Measurements from ENCODE around the gene MRPL34.
"Not testable (repeated sequence)": the region's sequence is repeated elsewhere in the genome, so short reads cannot be mapped to it uniquely, and the experiment has no call there.

MRPL34 gene

GRCh38 chr19:17294051-17294891 is 11.4 kb upstream of the MRPL34 start:
- TF ChIP-seq, protein P1, sequence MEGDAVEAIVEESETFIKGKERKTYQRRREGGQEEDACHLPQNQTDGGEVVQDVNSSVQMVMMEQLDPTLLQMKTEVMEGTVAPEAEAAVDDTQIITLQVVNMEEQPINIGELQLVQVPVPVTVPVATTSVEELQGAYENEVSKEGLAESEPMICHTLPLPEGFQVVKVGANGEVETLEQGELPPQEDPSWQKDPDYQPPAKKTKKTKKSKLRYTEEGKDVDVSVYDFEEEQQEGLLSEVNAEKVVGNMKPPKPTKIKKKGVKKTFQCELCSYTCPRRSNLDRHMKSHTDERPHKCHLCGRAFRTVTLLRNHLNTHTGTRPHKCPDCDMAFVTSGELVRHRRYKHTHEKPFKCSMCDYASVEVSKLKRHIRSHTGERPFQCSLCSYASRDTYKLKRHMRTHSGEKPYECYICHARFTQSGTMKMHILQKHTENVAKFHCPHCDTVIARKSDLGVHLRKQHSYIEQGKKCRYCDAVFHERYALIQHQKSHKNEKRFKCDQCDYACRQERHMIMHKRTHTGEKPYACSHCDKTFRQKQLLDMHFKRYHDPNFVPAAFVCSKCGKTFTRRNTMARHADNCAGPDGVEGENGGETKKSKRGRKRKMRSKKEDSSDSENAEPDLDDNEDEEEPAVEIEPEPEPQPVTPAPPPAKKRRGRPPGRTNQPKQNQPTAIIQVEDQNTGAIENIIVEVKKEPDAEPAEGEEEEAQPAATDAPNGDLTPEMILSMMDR (IDR thresholded peaks at IDR 0.05; ENCODE audit: low read depth, low read length, missing control alignments), result no peak
- in situ Hi-C loops (cut with HindIII; ENCODE audit: low pct_ligation_motif_present, low sequenced_read_pairs), result no loop called here
- no peak overlapping the region for H3K27ac ChIP-seq
- no peaks in the 10 kb centered on the region for H3K36me3 ChIP-seq (replicated peaks)
- H3K4me3 ChIP-seq (ENCODE audit: low read depth, low read length), result no peak overlapping the region
- DNase-seq, result no peak
- no peaks in the 10 kb centered on the region for H3K27me3 ChIP-seq (replicated peaks)

DNA sequence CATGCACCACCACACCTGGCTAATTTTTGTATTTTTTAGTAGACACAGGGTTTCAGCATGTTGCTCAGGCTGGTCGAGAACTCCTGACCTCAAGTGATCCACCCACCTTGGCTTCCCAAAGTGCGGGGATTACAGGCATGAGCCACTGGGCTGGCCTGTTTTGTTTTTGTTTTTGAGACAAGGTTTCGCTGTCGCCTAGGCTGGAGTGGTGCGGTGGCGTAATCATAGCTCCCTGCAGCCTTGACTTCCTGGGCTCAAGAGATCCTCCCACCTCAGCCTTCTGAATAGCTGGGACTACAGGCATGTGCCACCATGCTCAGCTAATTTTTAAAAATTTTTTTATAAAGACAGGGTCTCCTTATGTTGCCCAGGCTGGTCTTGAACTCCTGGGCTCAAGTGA is 10.1 kb upstream of the MRPL34 start:
- DNase-seq; H3K27ac ChIP-seq; H3K36me3 ChIP-seq (replicated peaks); H3K27me3 ChIP-seq (replicated peaks); H3K4me3 ChIP-seq (ENCODE audit: low read depth, low read length); in situ Hi-C loops (cut with HindIII; ENCODE audit: low pct_ligation_motif_present, low sequenced_read_pairs): not testable (repeated sequence)

DNA sequence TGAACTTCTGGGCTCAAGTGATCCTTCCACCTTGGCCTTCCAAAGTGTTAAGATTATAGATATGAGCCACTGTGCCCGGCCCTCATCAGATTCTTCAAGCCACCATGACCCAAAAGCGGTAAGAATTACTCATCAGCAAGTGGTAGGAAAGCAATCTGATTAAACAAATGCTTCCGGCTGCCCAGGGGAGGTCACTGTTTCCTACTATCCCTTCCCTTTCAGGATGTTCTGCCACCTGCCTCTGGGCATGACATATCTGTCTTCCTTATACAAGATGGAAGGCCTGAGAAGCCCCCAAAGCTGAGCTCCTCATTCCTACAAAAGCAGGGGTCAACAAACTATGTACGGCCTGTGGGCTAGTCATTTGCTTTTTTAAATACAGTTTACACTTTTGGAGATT is 9.4 kb upstream of the MRPL34 start:
- H3K27ac ChIP-seq, result no peak overlapping the region
- no peaks in the 10 kb centered on the region for H3K36me3 ChIP-seq (replicated peaks)
- DNase-seq, result peak; percentile 38
- no peak overlapping the region for H3K4me3 ChIP-seq (ENCODE audit: low read depth, low read length)
- in situ Hi-C loops (cut with HindIII; ENCODE audit: low pct_ligation_motif_present, low sequenced_read_pairs), result no loop called here
- H3K27me3 ChIP-seq (replicated peaks), result no peaks in the 10 kb centered on the region
- TF ChIP-seq, protein P1 (IDR thresholded peaks at IDR 0.05; ENCODE audit: low read depth, low read length, missing control alignments), result peak; percentile 25

DNA sequence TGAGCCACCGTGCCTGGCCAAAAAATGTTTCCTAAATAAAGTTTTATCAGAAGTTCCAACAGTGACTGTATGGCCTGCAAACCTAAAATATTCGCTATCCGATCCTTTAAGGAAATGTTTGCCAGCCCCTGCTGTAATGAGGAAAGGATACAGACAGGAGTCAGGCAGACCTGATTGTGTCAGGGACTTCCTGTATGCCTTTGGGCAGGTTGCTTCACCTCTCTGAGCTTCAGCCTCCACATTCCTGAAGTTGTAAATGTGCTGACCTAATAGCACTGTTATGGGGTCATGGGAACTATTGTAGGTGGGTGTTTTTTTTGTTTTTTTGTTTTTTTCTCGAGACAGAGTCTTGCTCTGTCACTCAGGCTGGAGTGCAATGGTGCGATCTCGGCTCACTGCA is 8.7 kb upstream of the MRPL34 start:
- H3K36me3 ChIP-seq (replicated peaks), result no peaks in the 10 kb centered on the region

DNA sequence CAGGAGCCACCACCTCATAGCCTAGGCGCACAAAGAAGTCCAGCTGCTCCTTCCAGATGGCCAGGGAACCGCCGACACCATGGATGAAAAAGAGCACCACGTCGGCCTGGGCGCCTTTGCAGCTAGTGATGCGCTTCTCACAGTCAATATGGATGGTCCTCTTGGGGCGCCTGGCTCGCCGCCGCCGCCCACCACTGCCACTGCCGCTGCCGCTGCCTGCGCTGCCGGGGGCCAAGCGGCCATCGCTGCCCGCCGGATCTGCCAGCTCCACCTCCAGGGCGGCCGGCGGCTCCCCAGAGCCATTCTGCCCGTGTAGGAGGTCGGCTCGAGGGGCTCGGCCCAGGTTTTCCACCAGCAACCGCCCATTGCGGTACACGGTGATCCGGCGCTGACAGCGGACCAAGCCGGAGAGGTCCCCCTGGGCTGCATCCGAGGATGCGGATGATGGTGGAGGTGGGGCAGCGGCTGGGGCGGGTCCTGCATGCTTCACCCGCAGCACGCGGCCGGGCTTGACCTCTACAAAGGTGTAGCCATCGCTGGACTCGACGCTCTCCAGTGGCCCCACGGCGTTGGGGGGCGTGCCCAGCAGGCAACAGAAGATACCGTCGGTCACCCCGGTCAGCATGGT is 4.6 kb upstream of the MRPL34 start:
- in situ Hi-C loops (cut with HindIII; ENCODE audit: low pct_ligation_motif_present, low sequenced_read_pairs), result no loop called here
- Histone ChIP-seq H3K36me3 (replicated peaks) (no peaks in the 10 kb centered on the region), H3K4me3 (ENCODE audit: low read depth, low read length) (no peak overlapping the region), H3K27ac (no peak overlapping the region), H3K27me3 (replicated peaks) (no peaks in the 10 kb centered on the region)
- TF ChIP-seq, protein P1 (IDR thresholded peaks at IDR 0.05; ENCODE audit: low read depth, low read length, missing control alignments), result no peak
- DNase-seq, result no peak

More for the DNA sequence above, 8.7 kb upstream of the MRPL34 start:
- TF ChIP-seq, protein P1 (IDR thresholded peaks at IDR 0.05; ENCODE audit: low read depth, low read length, missing control alignments), result no peak
- in situ Hi-C loops (cut with HindIII; ENCODE audit: low pct_ligation_motif_present, low sequenced_read_pairs), result no loop called here
- Histone ChIP-seq H3K27ac (no peak overlapping the region), H3K27me3 (replicated peaks) (no peaks in the 10 kb centered on the region), H3K4me3 (ENCODE audit: low read depth, low read length) (no peak overlapping the region)
- no peak for DNase-seq

DNA sequence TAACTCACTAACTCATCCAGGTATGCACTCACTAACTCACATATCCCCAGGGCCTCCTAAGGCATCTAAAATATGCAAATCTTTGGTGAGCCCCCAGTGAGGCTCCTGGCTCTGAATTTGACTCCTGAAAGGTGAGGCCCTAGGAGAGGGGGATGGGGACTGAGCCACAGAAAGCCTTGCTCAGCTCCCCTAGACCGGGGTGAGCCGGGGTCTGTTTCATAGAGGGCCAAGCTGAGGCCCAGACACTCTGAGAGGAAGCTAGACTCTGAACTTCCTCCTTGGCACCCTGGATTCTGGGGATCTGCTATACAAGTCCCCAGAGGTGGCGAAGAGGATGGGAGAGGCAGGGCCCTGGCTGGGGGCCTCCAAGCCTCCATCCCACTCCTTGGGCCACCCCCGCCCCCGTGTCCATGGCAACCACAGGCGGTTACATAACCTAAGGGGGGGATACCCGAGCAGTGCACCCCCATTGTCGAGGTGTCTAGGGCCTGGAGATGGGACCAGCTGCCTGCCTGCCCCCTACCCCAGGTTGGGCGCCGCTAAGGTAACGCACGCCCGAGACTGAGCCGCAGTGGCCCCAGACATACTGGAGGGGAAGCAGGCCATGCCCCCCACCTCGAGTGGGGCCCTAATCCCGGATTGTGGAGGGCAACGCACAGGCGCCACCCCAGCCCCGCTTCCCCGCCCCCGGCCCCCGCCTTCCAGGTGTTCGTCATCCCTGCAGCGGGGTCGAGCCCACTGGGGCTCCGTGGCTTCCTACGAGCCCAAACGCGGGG is 3.1 kb upstream of the MRPL34 start:
- no peaks in the 10 kb centered on the region for H3K27me3 ChIP-seq (replicated peaks)
- peak overlapping the region; percentile 61 for H3K4me3 ChIP-seq (ENCODE audit: low read depth, low read length)
- TF ChIP-seq, protein P1 (IDR thresholded peaks at IDR 0.05; ENCODE audit: low read depth, low read length, missing control alignments), result no peak
- H3K27ac ChIP-seq, result no peak overlapping the region
- H3K36me3 ChIP-seq (replicated peaks), result no peaks in the 10 kb centered on the region
- in situ Hi-C loops (cut with HindIII; ENCODE audit: low pct_ligation_motif_present, low sequenced_read_pairs), result no loop called here
- DNase-seq, result no peak

Measured in brain microvascular endothelial cell (primary cell).